Stimulated activated CD4-positive, alpha-beta T cell treated with anti-CD3 and anti-CD28 coated beads, TNF-alpha, amount 100 ng/mL, for 1 hour (primary cell): Measurements from ENCODE around the gene RIMS1.

Experiments used
- DNase-seq, 3 donors: peaks; one replicate each; pipeline ENCODE4 v3.0.0-alpha.2; 2020; ENCODE audit warnings: low read depth in 3 of 3, low spot score in 1 of 3

RIMS1 gene

DNA sequence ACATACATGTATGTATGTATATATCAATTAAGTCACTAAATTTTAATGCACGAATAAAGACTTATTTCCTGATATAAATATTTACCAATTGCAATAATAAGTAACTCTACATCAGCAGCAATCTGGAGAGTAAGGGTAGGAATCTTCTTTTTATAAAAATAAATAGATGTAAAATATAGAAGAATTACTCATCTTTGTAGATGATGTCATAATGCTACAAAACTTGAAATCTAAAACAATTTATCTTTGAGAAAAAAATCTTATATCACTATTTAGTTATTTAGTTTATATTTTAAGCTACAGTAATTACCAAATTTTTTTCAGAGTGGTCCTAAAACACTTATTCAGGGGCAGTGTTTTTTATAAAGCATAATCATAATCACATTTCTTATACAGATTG is 351.7 kb downstream of the RIMS1 start:
- no peak for DNase-seq

DNA sequence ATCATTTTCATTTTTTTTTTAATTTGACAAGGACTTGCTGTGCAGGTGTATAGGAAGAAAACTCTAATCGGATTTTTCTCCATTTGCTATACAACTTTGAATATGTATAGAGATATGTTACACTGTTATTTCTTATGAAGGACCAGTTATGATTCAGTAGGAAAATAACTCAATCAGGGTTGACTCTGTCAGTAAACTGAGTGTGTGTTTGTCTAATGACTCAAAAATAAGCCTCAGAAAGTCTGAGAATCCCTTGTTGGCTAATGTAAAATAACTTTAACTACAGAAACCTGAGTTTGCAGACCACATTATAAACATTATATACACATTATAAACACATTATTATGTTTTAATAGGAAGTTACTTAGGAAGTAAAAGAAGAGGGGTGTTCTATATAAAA is 352.6 kb downstream of the RIMS1 start:
- no peak for DNase-seq

DNA sequence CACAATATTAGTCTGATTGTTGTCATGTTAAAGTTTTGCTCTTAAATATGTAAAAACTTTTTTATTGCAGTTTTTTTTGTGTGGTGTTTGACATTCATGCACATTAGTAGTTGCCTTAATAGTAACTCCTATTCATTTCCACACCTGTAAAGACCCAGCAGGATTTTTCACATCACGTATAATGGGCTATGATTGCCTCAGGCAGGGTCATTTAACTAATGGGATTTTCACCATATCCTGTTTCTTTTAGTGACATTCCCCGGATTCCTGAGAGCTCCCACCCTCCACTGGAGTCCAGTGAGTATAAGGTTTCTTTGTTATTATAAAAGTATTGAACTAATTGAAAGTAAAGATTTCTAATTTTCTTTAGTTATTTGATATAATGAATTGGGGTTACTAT is 359.2 kb downstream of the RIMS1 start:
- no peak for DNase-seq

DNA sequence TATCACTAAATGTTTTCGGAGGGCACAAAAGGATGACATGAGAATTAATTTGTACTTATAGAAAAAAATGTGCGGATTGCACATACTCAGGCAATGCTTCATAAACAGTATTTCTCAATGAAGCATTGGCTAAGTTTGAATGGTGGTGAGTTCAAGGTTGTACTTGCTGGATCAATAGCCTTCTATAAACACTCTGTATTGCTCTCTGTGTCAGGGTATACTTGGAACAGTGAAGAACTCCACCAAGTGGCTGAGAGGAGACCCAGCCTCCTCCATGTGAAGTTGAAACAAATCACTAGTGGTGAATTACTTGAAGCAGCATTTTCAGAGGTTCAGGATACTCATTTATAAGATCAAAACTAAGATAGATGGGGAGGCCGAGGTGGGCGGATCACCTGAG is 360.6 kb downstream of the RIMS1 start:
- DNase-seq, result no peak

DNA sequence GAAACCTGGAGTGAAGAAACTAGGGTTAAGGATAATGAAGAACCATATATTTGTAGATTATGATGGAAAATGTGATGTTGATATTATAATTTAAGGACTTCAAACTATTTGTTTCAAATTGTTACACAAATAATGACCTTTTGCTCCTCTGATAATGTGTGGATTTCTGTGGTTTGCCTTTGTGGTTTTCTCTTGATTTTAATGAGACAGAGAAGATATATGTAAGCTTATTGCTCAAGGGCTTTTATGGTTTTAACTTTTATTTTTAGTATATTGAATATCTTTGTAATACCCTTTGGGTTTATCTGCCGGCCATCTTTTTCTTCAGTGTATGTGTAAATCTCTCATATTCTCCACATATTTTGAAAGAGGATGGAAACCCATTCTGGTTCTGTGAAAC is 362.3 kb downstream of the RIMS1 start:
- no peak for DNase-seq

DNA sequence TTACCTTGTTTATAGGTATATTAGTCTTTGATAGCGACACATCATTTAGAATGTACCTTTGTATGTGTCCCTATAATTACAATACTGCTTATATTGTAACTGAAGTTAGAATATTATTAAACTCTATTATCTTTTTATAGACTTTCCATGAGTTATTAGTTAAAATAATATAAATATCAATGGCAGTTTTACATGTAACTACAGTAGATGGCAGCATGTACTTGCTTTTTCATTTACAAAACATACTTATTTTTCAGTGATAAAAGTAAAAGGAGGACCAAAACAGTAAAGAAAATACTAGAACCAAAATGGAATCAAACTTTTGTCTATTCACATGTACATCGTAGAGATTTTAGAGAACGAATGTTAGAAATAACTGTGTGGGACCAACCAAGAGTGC is 364.3 kb downstream of the RIMS1 start:
- no peak for DNase-seq

DNA sequence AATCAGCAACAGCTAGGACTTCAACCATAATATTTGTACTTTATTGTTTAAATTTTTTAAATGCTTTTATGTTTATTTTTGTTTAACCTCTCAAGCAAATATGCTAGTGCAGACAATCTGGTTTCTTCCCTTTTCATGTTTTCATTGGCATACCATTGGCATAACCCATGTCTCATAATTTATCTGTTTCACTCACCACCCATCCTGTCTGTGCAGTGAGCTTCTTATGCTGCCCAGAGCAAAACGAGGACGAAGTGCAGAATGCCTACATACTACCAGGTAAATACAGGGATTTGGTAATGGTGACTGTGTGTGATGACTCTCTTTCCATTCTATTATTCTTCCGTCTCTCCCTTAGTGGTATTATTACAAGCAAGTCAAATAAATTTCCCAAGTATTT is 374.1 kb downstream of the RIMS1 start:
- no peak for DNase-seq

DNA sequence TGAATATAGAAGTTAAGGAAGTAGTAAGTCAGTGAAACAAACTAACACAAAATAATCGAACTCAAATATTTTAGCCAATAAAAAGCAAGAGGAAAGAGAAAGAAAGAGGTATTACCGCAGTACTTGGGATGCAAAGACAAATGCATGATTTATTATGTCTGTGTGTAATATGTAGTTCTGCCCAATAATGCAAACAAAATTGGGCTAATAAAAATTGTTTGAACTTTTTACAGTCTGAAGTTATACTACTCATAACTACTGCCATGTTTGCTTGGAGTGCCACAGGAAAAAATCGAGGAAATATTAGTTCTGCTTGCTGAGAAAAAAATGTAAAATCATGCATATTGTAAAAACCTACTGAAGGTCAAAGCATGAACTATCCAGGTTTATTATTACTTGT is 375.2 kb downstream of the RIMS1 start:
- DNase-seq, result no peak

DNA sequence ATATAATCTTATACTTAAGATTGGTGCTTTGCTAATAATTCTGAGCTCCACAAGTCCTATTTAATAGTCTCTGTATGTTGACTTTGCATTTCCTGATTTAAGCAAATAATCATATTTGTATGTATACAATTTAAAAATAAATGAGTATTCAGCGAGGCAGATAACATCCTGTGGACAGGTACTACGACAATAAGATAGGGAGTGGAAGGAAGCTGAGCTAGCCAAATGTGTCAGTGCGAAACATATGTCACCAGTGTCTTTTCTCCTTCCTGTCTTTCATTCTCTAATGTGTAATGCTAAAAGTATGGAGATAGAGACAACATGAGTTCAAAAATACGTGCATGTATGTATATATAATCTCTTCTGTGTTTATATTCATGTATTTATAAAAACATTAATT is 375.9 kb downstream of the RIMS1 start:
- DNase-seq, result no peak

DNA sequence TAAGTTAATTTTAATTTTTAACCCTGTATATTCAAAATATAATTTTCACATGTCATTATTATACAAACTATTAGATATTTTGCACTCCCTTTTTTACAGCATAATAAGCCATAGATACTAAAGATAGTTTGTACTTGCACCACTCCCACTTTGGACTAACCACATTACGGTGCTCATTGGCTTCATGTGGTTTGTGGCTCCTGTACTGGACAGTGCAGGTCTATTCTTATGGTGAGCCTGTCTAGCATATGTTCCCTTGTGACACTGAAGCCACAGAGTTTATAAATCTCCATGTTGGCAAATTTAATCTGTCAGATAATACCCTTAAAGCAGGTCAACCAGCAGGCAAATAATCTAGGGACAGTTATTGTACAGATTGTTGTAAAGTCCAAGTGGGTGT is 381.1 kb downstream of the RIMS1 start:
- DNase-seq, result no peak

DNA sequence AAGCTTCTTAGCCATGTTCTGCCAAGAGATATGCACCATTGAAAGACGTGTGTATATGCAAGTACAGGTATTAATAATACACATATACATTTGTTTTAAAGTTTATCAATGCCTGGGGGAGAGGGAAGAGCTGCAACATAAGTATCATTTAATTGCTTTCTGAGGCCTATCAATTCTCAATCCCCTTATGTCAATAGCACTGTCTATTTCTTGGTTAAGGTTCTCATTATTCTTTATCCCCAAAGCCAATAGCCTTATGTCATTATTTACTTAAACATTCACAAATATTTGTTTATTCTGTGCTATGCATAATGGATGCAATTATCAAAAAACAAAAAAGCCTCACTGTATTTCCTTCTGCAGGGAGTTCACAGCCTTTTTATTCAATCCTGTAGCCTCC is 385.2 kb downstream of the RIMS1 start:
- DNase-seq, result no peak

DNA sequence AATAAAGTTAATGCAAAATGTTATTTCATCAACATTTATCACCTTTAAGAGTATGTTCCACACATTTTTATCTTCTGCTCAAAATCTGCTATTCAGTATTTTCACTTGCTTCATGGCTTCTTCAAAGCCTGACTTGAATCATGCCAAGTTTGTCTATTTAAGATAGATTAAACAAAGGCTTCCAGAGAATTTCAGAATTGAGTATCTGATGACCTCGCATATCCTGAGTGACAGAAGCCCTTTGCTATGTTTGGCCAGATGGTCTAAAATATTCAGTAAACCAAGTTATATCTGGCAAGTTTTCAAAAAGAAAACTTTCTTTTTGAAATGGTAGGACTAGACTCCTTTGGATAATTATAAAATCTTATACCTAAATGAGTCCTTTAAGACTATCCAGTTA is 386.6 kb downstream of the RIMS1 start:
- no peak for DNase-seq

DNA sequence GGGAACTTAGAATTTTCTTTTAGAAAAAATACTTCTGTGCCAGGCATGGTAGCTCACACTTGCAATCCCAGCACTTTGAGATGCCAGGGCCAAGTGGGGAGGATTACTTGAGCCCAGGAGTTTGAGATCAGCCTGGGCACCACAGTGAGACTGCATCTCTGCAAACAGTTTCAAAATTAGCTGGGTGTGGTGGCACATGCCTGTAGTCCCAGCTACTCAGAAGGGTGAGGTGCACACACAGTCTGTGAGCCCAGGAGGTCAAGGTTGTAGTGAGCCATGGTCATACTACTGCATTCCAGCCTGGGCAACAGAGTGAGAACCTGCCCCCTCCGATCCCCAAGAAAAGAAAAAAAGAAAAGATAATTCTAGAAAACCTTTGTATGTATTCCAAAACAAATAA is 389.5 kb downstream of the RIMS1 start:
- DNase-seq, result no peak

DNA sequence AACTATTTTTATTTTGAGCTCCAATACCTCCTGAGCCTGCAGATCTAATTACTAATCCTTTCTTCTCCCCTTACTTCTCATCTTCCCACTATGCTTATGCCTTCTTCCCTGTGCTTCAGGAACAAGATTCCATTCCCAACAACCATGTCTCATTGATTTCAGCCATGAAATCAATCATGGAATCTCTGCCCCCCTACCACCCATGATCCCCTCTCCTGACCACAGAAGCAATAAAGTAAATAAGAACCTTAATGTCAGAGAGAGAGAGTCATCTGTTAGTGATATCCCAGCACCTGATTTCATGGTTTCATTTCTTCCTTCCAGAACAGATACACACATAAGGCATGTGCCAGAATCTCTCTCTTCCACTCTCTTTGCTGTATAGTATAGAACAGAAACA is 395.9 kb downstream of the RIMS1 start:
- DNase-seq, result no peak

DNA sequence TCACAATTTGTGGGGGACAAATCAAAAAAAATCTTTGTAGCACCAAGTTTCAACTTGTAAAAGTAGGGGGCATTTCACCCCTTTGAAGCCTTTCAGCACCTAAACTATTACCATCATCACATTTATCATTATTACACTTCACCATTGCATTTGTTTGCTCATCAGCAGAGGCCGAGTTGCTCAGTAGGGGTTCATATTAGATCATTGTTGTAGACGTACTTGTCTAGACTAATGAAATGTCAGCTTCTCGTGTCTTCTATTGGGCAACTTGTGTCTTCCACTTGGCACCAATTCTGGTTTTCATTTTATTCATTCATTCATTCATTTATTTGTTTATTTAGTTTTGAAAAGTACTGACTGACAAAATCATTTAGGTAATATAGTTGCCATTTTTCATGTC is 397.2 kb downstream of the RIMS1 start:
- DNase-seq, result no peak

DNA sequence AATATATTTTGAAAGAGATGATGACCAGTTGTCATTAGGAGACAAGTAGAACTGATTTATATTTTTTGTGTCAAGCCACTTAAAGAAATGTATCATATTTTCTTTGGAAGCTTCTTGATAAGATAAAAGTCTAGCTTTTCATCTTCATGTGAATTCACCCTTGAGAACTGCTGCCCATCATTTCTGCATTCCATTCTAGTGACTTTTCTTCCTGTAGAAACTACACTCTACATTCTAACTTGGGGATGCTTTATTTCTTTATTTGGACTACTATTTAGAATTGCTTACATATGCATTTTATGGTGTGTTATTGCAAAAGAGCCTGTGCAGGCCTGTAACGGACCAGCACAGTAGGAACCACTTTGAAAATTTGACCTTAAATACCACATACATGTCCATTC is 400.6 kb downstream of the RIMS1 start:
- DNase-seq, result no peak

DNA sequence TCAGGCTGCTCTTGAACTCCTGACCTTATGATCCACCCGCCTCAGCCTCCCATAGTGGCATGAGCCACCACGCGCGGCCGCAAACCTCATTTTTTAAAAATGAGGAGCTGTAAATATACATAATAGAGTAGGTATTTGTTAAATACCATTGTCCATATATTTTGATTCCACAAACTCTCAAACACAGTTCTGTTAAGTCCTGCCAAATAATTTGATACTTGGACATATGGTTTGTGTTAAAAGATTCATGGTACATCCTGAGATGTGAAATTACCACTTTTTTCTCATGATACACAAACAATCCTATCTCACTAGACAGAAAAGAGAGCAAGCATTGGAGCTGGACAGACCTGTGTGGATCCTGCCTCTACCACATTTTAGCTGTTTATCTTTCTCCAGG is 401.5 kb downstream of the RIMS1 start:
- no peak for DNase-seq

DNA sequence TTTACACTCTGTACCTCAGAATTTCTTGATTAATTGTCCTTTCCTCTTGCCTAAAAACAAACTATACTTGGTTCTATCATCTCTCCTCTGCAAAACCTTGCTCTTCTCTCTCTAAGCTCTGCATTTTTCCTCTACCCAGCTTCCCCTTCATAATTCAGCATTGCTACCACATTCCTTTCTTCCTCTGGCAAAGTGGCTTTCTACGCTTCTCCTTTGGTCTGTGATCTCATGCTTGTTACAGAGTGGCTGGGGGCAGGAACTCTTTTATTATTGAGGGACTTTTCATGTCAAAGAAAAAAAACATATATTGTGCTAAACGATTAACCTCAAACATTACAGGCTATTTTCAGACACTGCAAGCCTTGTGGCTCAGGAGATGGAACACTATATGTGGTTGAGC is 402.2 kb downstream of the RIMS1 start:
- DNase-seq, result no peak

DNA sequence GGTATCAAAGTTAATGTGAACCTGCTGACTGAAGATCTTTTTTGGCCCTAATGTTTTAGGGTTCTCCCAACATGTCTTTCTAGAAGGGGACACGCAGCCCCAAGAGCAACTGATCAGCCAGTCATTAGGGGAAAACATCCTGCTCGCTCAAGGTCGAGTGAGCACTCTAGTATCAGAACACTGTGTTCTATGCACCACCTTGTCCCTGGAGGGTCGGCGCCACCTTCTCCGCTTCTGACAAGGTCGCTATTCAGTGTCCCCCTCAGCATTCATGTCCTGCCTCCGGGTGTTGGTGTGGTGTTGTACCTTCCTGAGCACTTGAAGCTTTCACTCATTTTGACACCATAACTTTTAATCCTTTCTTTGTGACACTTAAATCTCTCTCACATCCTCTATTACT is 404.3 kb downstream of the RIMS1 start:
- no peak for DNase-seq

DNA sequence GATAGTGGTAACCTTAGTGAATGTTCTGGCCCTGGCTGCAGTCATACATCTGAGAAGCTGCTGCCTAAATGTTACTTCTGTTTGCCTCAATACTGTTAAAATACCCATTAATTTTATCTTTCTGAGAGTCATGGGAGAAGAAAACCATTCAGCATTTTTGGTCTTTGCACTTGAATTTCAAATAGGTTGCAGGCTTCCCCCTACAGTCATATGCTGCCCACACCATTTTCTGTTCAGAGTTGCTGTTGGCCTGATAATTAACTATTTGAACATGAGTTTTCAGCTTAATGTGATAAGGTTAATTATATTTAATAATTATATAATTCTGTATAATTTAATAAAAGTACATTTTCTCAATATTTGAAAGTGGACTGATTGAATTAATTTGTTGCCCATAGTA is 410.0 kb downstream of the RIMS1 start:
- no peak for DNase-seq

DNA sequence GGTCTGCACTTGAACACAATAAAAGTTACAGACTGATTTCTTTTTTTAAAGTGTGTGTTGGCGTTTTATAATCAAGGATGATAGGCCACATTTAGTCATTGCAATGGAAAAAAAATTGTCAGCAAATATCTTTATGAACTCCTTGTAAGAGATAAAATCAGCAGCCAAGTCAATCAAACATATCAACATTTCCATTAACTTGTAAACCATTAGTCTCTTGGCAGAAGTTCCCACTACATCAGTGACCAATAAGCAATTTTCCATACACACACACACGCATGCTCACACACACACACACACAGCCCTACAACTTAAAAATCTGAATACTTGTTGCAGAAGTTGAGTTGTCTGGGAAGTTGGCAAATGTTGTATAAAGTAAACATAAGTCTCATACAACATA is 419.6 kb downstream of the RIMS1 start:
- DNase-seq, result no peak

DNA sequence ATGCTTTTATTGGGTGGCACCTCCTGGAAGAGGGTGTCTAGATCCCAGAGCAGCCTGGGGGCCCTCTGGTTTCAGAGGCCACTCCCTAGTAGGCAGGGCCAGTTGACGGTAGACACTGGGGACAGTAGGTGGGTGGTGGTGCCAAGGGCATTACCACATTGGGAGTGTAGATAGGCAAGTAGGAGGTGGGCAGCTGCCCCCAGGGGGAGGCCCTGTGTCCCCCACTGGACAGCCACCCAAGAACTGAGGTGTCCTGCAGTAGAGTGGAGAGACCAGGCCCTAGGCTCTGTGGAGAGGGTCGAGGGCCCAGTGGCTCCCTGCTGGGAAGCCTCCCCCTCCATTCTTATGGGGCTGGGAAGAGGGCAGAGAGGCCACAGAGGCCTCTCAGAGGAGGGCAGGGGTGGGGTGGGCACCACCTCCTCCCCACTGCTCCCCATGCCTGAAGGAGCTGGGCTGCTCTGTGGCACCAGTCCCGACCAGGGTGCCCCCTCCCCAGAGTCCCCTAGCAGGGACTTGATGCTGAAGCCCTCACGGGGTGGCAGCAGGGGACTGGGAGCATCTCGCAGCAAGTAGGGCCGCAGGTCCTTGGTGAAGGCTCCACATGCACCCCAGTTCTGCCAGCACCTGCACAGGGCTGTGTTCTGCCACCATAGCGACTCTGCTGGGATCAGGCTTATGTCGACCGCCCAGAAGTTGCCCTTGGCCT is 430.5 kb downstream of the RIMS1 start:
- DNase-seq, result no peak

DNA sequence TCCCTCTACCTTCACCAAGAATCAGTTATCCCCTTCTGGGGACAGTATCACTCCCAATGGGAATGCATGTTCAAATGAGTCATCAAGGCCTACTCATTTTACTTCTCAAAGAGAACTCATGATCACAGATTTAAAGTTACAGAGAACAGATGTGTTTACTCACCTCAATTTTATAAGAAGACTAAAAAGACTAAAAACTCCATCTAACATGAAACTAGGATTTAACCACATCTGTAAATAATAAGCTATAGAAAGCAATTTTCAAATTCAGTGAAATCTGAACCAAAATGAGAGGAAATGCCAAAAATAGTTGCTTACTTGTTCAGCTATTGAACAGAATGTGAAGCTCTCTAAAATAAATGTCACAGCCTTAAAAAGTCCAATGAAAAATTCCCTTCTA is 435.4 kb downstream of the RIMS1 start:
- DNase-seq, result no peak

DNA sequence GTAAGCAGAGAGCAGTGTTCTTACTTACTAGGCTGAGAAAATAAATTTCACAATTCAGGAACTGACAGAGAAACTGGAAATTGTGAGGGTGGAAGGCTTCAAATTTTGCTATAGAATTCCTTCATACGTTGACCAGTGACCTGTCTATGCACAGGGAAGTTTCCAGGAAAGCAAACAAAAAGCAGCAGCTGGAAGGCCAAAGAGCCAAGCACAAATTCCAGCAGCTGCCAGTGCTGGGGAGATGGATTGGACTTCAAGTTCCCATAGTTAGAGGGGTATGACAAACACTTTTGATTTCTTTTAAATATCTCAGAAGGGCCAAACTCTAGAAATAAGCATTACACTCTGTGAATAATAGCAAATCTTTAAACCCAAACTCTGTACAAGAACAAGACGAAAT is 436.4 kb downstream of the RIMS1 start:
- DNase-seq, result no peak
